ENCODE data around the gene COL28A1.

The COL28A1 gene

DNA sequence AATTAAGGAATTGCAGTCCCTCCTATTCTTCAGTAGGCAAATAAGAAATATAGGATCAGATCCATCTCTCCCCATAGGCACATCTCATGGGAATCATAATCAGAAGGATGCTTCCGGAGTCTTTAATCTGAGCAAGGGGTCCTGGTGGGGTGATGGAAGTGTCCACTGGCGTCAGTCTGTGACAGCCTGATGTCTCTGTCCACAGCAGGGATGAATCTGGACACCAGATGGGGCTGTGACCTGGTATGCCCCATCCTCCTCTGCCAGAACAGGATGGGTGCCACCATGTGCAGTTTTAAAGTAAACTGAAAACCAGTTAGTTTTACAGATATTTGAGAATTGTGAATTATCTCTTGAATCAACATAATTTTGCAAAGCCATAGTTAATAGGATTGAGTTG lies 204.7 kb downstream of the COL28A1 start:
- Histone ChIP-seq H3K79me2 (ENCODE audit: insufficient read depth, low read length) (no peaks in the 10 kb centered on the region), H3K9ac (ENCODE audit: low read depth, low read length) (no peak overlapping the region), H4K20me1 (ENCODE audit: insufficient read depth, low read length) (no peaks in the 10 kb centered on the region), H3K27ac (ENCODE audit: low read length) (no peak overlapping the region), H3K36me3 (ENCODE audit: insufficient read depth, low read length) (no peaks in the 10 kb centered on the region), H2AFZ (ENCODE audit: low read depth, low read length) (no peak overlapping the region), H3K9me3 (ENCODE audit: insufficient read depth, low read length, severe bottlenecking) (no peaks in the 10 kb centered on the region), H3K27me3 (ENCODE audit: insufficient read depth, low read length, poor library complexity) (peaks cover 14% of the 10 kb centered on the region), H3K4me1 (ENCODE audit: insufficient read depth, low read length) (no peaks in the 10 kb centered on the region), H3K4me3 (ENCODE audit: low read depth in 1 of 2, low read length in 2 of 2) (no peak overlapping the region), H3K4me2 (ENCODE audit: insufficient read depth, low read length) (no peak overlapping the region)
- TF ChIP-seq, protein P1, sequence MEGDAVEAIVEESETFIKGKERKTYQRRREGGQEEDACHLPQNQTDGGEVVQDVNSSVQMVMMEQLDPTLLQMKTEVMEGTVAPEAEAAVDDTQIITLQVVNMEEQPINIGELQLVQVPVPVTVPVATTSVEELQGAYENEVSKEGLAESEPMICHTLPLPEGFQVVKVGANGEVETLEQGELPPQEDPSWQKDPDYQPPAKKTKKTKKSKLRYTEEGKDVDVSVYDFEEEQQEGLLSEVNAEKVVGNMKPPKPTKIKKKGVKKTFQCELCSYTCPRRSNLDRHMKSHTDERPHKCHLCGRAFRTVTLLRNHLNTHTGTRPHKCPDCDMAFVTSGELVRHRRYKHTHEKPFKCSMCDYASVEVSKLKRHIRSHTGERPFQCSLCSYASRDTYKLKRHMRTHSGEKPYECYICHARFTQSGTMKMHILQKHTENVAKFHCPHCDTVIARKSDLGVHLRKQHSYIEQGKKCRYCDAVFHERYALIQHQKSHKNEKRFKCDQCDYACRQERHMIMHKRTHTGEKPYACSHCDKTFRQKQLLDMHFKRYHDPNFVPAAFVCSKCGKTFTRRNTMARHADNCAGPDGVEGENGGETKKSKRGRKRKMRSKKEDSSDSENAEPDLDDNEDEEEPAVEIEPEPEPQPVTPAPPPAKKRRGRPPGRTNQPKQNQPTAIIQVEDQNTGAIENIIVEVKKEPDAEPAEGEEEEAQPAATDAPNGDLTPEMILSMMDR (IDR thresholded peaks at IDR 0.05; ENCODE audit: borderline replicate concordance, extremely low read depth, low read length, poor library complexity, severe bottlenecking): peak; percentile 24
- no peak for TF ChIP-seq EZH2 (IDR thresholded peaks at IDR 0.05; ENCODE audit: borderline replicate concordance, low read depth, low read length, severe bottlenecking)
- ATAC-seq (ENCODE audit: insufficient read depth, low read depth) (no peak), DNase-seq (no peak)

DNA sequence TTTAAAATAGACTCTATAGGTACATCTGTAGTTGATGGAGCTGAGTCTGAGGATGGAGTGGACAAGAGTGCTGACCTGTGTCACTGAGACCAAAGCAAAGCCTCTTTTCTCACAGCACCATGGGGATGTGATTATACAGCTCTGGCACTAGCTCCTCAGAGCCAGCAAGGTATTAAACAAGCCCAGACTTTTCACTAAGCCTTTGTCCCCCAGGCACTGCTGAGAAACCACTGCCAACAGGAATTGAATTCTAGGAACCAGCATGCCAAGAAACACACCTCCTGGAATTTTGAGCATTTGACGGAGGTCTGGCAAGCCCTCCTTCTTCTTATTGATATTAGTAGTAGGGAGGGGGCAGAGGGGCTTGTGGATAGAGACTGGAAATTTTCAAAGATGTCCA lies 206.3 kb downstream of the COL28A1 start:
- Histone ChIP-seq H3K4me3 (ENCODE audit: low read depth in 1 of 2, low read length in 2 of 2) (no peak overlapping the region), H3K79me2 (ENCODE audit: insufficient read depth, low read length) (no peaks in the 10 kb centered on the region), H3K4me2 (ENCODE audit: insufficient read depth, low read length) (no peak overlapping the region), H3K4me1 (ENCODE audit: insufficient read depth, low read length) (no peaks in the 10 kb centered on the region), H4K20me1 (ENCODE audit: insufficient read depth, low read length) (no peaks in the 10 kb centered on the region), H3K9me3 (ENCODE audit: insufficient read depth, low read length, severe bottlenecking) (no peaks in the 10 kb centered on the region), H3K36me3 (ENCODE audit: insufficient read depth, low read length) (no peaks in the 10 kb centered on the region), H3K27ac (ENCODE audit: low read length) (no peak overlapping the region), H3K27me3 (ENCODE audit: insufficient read depth, low read length, poor library complexity) (peaks cover 18% of the 10 kb centered on the region), H2AFZ (ENCODE audit: low read depth, low read length) (no peak overlapping the region), H3K9ac (ENCODE audit: low read depth, low read length) (no peak overlapping the region)
- TF ChIP-seq EZH2 (IDR thresholded peaks at IDR 0.05; ENCODE audit: borderline replicate concordance, low read depth, low read length, severe bottlenecking): no peak
- TF ChIP-seq, protein P1 (IDR thresholded peaks at IDR 0.05; ENCODE audit: borderline replicate concordance, extremely low read depth, low read length, poor library complexity, severe bottlenecking): no peak
- DNase-seq (no peak), ATAC-seq (ENCODE audit: insufficient read depth, low read depth) (no peak)

DNA sequence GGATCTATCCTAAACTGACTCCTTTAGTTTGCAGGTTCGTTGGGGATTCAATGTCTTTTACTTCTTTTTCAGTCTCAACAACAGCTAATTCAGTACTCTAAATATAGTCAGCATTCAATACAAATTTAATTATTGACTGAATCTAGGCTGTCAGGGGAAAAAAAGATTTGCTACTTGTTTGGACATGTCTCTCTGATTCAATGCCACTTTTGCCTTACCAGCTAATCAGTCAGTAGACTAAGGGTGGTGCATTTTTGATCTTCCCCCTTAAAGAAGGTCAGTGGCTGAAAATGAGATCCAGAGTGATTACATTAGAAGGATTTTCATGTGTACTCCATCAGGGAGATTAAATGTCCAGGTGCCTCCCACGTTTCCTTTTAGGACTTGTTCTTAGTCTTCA lies 208.2 kb downstream of the COL28A1 start:
- Histone ChIP-seq H3K79me2 (ENCODE audit: insufficient read depth, low read length) (no peaks in the 10 kb centered on the region), H3K9me3 (ENCODE audit: insufficient read depth, low read length, severe bottlenecking) (no peaks in the 10 kb centered on the region), H3K4me2 (ENCODE audit: insufficient read depth, low read length) (no peak overlapping the region), H3K27ac (ENCODE audit: low read length) (no peak overlapping the region), H3K36me3 (ENCODE audit: insufficient read depth, low read length) (no peaks in the 10 kb centered on the region), H3K27me3 (ENCODE audit: insufficient read depth, low read length, poor library complexity) (peaks cover 18% of the 10 kb centered on the region), H3K9ac (ENCODE audit: low read depth, low read length) (no peak overlapping the region), H3K4me3 (ENCODE audit: low read depth in 1 of 2, low read length in 2 of 2) (no peak overlapping the region), H4K20me1 (ENCODE audit: insufficient read depth, low read length) (no peaks in the 10 kb centered on the region), H2AFZ (ENCODE audit: low read depth, low read length) (no peak overlapping the region), H3K4me1 (ENCODE audit: insufficient read depth, low read length) (no peaks in the 10 kb centered on the region)
- ATAC-seq (ENCODE audit: insufficient read depth, low read depth) (no peak), DNase-seq (no peak)
- no peak for TF ChIP-seq EZH2 (IDR thresholded peaks at IDR 0.05; ENCODE audit: borderline replicate concordance, low read depth, low read length, severe bottlenecking)
- TF ChIP-seq, protein P1 (IDR thresholded peaks at IDR 0.05; ENCODE audit: borderline replicate concordance, extremely low read depth, low read length, poor library complexity, severe bottlenecking): no peak

DNA sequence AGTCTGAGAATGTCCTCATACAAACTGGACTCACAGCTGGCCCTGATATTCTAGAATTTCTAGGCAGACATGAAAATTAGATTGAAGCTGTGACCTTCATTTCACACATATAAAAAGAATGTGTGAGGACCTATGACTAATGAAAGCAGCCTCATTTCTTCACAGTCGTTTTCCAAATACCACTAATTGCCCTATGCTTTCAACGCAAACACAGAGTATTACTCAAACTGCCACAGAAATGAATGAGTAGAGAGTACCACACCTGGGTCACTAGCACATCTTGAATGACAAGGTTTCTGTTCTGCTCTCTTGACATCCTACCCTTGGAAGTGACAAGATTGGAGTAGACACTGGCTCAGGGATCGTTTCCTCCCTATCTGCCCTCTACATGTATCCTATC lies 211.0 kb downstream of the COL28A1 start:
- Histone ChIP-seq H3K9ac (ENCODE audit: low read depth, low read length) (no peak overlapping the region), H4K20me1 (ENCODE audit: insufficient read depth, low read length) (no peaks in the 10 kb centered on the region), H3K27ac (ENCODE audit: low read length) (no peak overlapping the region), H3K4me3 (ENCODE audit: low read depth in 1 of 2, low read length in 2 of 2) (no peak overlapping the region), H3K27me3 (ENCODE audit: insufficient read depth, low read length, poor library complexity) (peaks cover 13% of the 10 kb centered on the region), H3K9me3 (ENCODE audit: insufficient read depth, low read length, severe bottlenecking) (no peaks in the 10 kb centered on the region), H2AFZ (ENCODE audit: low read depth, low read length) (no peak overlapping the region), H3K4me1 (ENCODE audit: insufficient read depth, low read length) (no peaks in the 10 kb centered on the region), H3K36me3 (ENCODE audit: insufficient read depth, low read length) (no peaks in the 10 kb centered on the region), H3K79me2 (ENCODE audit: insufficient read depth, low read length) (no peaks in the 10 kb centered on the region), H3K4me2 (ENCODE audit: insufficient read depth, low read length) (no peak overlapping the region)
- DNase-seq: no peak
- ATAC-seq (ENCODE audit: insufficient read depth, low read depth): no peak
- TF ChIP-seq, protein P1 (IDR thresholded peaks at IDR 0.05; ENCODE audit: borderline replicate concordance, extremely low read depth, low read length, poor library complexity, severe bottlenecking): no peak
- TF ChIP-seq EZH2 (IDR thresholded peaks at IDR 0.05; ENCODE audit: borderline replicate concordance, low read depth, low read length, severe bottlenecking): no peak
